ENCODE data around the gene RNASE1.
"Not testable (repeated sequence)": the region's sequence is repeated elsewhere in the genome, so short reads cannot be mapped to it uniquely, and the experiment has no call there.

The RNASE1 gene

GRCh38 chr14:20769421-20769820 lies 33.2 kb downstream of the RNASE1 start:
- DNase-seq: no peak

- no peak for DNase-seq
Measured at GRCh38 chr14:20768593-20768892, 34.1 kb downstream of the RNASE1 start.

GRCh38 chr14:20760950-20761349 lies 41.7 kb downstream of the RNASE1 start:
- no peak for DNase-seq

- DNase-seq: not testable (repeated sequence)
Measured at GRCh38 chr14:20759465-20759864, 43.2 kb downstream of the RNASE1 start.

GRCh38 chr14:20757965-20758364 lies 44.7 kb downstream of the RNASE1 start:
- no peak for DNase-seq

GRCh38 chr14:20755037-20755436 lies 47.6 kb downstream of the RNASE1 start:
- DNase-seq: no peak

GRCh38 chr14:20754308-20754707 lies 48.3 kb downstream of the RNASE1 start:
- no peak for DNase-seq

GRCh38 chr14:20751963-20752562 lies 50.6 kb downstream of the RNASE1 start:
- DNase-seq: no peak
